CMK (cell line): ENCODE results near the gene BOD1L2.

Experiments used
- DNase-seq: peaks from one replicate; pipeline ENCODE4 v3.0.0-alpha.2; 2010; ENCODE audit warnings: low read depth

BOD1L2 gene

GRCh38 chr18:57146956-57147636 is at the start of gene BOD1L2:
Gene BOD1L2, plus strand, starts transcription at chr18:57147087. Its CDS starts 226 bp downstream, at chr18:57147313.
- no peak for DNase-seq

DNA sequence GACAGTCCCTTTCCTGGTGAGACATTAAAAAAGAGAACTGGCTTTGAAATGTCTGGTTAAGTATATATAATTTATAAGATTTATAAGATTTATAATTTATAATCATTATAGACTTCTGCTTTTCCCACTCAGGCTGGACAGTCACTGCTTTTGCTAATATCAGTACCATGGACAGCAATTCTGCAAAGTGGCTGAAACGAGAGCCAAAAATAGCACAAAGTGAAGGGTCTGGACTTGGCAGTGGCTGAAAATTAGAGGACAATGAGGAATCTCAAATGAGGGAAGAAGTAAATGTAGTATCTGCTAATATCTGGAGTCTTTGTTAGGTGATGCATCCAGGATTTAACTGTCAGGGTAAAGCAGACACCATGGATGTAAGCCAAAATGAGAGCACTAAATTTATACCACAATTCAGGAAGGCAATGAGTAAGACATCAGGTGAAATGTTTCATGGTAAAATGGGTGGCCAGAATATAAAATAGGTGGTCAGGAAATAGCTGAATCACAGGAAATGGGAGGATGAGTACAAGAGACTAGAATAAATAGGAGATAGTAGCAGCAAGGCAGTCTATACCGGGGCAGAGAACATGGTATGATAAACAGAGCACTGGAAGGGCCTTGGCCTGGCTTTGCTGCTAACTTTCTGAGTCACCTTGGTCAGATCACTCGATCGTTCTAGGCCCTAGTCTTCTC is 39.6 kb upstream of the BOD1L2 start:
- no peak for DNase-seq

GRCh38 chr18:57110290-57110689 is 36.6 kb upstream of the BOD1L2 start:
- no peak for DNase-seq

GRCh38 chr18:57113799-57114420 is 33.0 kb upstream of the BOD1L2 start:
- no peak for DNase-seq

DNA sequence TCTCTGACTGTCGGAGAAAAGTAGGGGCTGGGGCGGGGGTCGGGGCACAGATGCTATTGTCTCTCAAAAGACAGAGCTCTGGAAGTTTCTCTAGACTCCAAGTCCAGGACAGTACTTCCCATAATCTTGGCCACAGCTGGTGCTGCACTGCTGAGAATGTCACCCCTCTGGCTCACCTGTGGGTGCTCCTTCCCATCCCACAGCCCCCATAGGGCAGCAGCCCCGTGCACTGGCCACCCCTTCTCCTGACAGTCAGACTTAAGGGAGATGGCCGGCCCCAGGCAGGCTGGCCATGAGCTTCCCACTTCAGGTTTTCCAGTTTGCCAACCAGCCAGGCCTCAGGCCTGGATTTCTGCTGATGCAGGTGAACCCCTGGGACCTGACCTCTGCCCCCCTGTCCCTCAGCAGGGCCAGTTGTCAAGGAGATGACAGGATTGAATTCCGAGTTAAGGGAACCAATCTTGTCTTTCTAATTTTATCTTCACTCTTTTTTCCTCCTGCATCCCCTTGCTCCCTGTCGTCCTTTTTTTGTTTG is 30.2 kb upstream of the BOD1L2 start:
- DNase-seq: no peak

- no peak for DNase-seq
Measured at GRCh38 chr18:57121542-57122112, 25.3 kb upstream of the BOD1L2 start.

DNA sequence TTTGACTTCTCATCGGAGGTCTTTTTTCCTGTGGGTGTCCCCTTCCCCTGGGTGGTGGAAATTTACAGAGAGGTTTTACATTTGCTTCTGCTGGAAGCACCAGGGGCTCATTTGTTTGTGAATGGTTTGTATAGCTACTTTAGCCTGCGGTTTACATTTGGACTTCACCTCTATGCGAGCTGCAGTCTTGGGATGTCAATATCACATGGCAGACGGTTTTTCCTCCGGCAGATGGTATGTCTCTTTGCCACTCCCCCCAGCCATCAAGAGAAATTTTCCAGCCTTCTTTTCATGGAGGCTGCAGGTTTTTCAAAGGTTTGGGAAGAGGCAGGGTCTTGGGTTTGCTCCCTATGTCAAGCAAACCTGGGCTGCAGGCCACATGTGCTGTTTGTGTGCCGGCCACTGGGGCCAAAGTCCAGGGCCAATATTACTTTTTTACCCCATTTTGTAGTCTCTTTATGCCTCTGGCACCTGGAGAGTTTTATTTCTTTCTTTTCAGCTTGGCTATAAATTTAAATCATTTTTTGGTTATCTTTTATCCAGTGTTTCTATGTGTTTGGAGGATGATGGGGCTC is 23.9 kb upstream of the BOD1L2 start:
- no peak for DNase-seq

GRCh38 chr18:57125627-57126026 is 21.3 kb upstream of the BOD1L2 start:
- no peak for DNase-seq

DNA sequence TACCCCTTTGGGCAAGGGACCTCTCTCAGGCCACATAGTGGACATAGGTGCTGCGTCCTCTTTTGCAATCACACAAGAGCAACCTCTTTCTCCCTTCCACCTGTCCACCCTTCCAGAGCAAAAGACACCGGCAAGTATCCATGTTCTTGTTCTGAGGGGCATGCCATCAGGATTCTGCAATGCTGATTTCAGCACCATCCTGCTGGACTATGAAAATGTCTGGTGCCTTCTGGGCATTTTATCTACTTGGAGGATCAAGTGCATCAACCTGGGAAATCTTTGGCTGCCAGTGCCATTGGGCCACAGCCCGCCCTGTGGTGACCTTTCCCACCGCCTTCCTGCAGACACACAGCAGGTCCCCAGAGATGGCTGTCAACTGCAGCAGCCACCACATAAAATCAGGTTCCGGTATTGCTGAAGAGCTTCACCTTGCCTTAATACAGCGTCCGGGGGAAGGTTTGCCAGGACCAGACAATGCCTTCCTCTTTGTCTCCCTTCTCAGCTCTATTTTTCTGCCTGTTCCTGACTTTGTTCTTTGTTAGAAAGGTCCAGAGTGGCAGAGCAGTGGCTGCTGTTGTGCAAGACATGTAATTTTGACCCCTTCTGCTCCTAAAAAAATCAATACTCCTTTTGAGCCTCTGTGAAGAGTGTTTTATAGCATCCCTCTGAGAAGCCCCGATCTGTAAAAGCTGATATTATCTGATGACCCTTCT is 18.5 kb upstream of the BOD1L2 start:
- DNase-seq: no peak

GRCh38 chr18:57131101-57131500 is 15.8 kb upstream of the BOD1L2 start:
- DNase-seq: no peak

DNA sequence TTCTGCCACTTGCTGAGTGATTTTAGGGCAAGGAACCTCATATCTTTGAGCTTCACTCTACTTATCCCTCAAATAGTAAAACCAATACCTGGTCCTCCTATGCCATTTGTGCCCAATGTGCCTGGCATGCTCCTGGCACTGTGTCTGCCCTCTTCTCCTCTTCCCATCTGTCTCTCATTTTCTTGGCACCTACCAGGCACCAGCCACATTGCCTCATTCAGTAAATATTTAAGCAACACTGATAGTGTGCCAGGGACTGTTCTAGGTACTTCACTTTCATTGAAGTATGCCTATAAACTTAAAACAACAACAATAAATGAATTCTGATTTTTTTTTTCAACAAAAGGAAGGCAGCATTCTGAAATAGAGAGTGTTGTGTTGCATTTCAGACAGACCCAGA is 15.1 kb upstream of the BOD1L2 start:
- DNase-seq: no peak

DNA sequence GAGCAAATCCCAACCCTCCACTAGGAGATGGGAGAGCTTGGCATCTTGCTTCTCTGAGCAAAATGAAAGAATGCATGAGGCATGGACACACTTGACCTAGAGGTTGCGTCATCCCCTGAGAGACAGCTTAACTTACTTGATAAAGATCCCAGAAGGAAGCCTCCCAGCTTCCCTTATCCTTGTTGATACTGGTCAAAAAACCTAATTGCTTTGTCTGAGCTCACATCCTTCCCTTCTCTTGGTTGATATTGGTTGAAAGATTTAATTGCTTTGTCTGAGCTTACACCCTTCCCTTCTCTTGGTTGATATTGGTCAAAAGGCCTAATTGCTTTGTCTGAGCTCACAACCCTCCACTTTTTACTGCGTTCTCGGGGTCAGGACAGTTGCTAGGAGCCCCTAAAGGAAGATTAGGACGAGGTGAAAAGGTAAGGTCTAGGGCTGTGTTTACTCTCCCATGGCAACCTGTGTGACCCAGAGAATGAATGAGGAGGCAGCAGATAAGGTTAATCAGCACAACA is 12.2 kb upstream of the BOD1L2 start:
- no peak for DNase-seq

DNA sequence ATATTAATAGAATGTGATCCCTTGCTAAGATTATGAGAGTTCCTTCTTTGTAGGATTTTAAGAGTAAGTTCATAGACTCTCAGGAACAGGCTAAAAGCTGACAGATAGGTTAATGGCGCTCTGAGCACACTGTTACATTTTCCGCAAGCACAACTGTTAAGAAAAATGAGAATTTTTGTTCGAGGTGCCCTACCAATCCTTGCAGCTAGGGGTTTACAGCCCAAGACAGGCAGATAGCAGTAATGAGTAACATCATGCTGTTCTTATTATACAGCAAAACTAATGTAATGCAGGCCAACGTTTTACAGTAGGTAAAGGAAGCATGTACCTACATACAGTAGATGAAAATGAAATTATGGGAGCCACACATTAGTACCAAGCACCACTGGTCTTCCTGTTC is 11.2 kb upstream of the BOD1L2 start:
- no peak for DNase-seq

DNA sequence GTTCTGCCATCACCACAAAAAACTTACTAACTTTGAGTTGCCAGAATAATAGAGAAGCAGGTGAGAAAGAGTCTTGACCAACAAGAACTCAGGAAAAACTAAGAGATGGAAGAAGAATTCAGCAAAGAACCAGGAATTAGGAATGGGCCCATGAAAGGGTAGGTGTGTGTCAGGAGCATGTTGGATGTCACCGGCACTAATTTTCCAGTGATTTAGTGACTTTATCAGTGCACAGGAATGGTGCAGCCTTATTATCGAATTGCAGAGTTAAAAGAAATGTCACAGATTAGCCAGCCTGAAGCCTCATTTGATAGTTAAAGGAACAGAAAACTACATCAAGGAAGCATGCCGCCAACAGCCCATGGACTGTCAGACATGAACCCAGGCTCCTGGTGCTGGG is 9.0 kb upstream of the BOD1L2 start:
- DNase-seq: no peak

- no peak for DNase-seq
Measured at GRCh38 chr18:57141208-57142129, 5.4 kb upstream of the BOD1L2 start.

- no peak for DNase-seq
Measured at GRCh38 chr18:57142324-57142723, 4.6 kb upstream of the BOD1L2 start.

- DNase-seq: no peak
Measured at GRCh38 chr18:57143265-57143664, 3.6 kb upstream of the BOD1L2 start.

DNA sequence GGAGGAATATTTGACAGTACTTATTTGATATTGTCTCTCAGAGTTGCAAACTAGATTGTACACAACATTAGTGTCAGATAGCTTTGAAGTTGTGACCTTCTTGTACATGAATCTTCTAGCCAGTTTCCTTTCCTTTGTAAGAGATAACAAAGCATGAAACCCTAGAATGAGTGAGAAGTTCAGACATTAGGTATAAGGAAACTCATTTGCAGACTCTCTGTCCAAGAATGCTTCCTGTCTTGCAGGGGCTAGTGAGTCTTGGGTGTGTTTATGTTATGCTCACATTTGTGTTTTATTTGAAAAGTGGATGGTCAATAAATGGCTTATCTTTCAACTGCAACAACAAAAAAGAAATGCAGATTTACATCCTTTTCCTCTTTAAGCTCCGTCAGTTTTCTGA is 1.4 kb downstream of the BOD1L2 start:
- no peak for DNase-seq

DNA sequence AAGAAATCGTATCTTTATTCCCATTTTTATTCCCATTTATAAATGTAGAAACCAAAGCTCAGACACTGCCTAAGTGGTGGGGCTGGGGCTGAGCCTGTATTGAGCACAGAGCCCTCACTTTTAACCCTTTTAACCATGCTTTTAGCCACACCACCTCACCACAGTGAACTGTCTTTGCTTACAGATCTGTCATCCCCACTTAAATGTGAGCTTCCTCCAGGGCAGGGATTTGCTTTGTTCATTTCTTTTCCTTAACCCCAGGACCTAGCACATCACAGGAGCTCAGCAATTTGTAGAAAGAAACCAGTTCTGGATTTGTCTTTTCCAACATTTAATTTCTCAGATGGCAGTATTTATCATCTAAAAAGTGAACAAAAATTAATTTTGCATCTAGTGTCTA is 2.2 kb downstream of the BOD1L2 start:
- no peak for DNase-seq

- DNase-seq: no peak
Measured at GRCh38 chr18:57149531-57149930, 2.6 kb downstream of the BOD1L2 start.
